GM18499 (cell line): ENCODE data around the gene DGCR8.

Source experiments
- ATAC-seq: cut with Tn5 transposase; IDR thresholded peaks from one replicate; pipeline ENCODE4 v1.9.1; 2021; ENCODE audit warnings: moderate number of reproducible peaks; ENCODE audit not compliant: insufficient read depth, unreplicated experiment

Gene DGCR8

GRCh38 chr22:20052309-20053259, 27.5 kb upstream of the DGCR8 start:
- ATAC-seq = no peak

GRCh38 chr22:20053407-20054033, 26.5 kb upstream of the DGCR8 start:
- ATAC-seq = no peak

GRCh38 chr22:20054034-20054427, 26.0 kb upstream of the DGCR8 start:
- no peak for ATAC-seq

- ATAC-seq = no peak
These were observed 25.6 kb upstream of the DGCR8 start for GRCh38 chr22:20054485-20054884.

- ATAC-seq = no peak
These were observed 24.9 kb upstream of the DGCR8 start for GRCh38 chr22:20055144-20055543.

GRCh38 chr22:20055654-20056053, 24.4 kb upstream of the DGCR8 start:
- ATAC-seq = no peak

- no peak for ATAC-seq
These were observed 23.9 kb upstream of the DGCR8 start for GRCh38 chr22:20056161-20056560.

- no peak for ATAC-seq
These were observed 23.2 kb upstream of the DGCR8 start for GRCh38 chr22:20056696-20057386.

GRCh38 chr22:20057596-20058268, 22.3 kb upstream of the DGCR8 start:
- no peak for ATAC-seq

GRCh38 chr22:20058989-20059770, 20.9 kb upstream of the DGCR8 start:
- no peak for ATAC-seq

- ATAC-seq = no peak
These were observed 19.2 kb upstream of the DGCR8 start for GRCh38 chr22:20060700-20061480.

GRCh38 chr22:20061481-20061861, 18.6 kb upstream of the DGCR8 start:
- no peak for ATAC-seq

- no peak for ATAC-seq
These were observed 17.8 kb upstream of the DGCR8 start for GRCh38 chr22:20062043-20062765.

- ATAC-seq = no peak
These were observed 17.3 kb upstream of the DGCR8 start for GRCh38 chr22:20062766-20063083.

GRCh38 chr22:20063271-20064139, 16.5 kb upstream of the DGCR8 start:
- ATAC-seq = no peak

- ATAC-seq = no peak
These were observed 15.9 kb upstream of the DGCR8 start for GRCh38 chr22:20064140-20064480.

- no peak for ATAC-seq
These were observed 15.3 kb upstream of the DGCR8 start for GRCh38 chr22:20064545-20065262.
